ENCODE measurements around the gene TCEANC2. TPM values are rescaled to one million over a fixed set of nuclear protein-coding genes. Genes with fewer than 3 reads are reported as not detected.

Gene TCEANC2
- total RNA-seq, 2 donors from 2014 or later = 2.5 to 5.0 TPM

DNA sequence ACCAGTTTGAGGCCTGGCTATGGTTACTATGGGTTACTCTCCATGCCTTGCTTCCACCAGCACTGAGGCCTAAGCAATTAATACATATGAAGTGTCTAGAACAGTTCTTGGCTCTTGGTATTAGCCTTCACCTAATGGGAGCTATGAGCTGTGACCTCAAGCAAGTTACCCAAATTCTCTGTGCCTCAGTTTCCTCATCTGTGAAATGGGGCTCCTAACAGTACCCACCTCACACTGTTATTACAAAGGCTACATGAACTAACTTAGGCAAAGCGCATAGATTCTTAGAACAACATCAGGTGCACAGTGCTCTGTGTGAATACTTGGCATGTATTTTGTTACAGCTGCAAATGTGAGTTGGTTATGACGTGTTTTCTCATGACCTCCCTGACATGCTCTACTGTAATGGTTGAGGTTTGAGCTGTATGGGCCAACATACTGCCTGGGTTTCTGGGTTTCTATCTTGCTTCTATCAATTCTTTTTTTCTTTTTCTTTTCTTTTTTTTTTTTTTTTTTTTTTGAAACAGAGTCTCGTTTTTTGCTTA is 72.9 kb downstream of the TCEANC2 start:
- H3K4me3 ChIP-seq = no peak overlapping the region
- intact Hi-C loops (cut with DNase I) = no loop called here
- no peaks in the 10 kb centered on the region for H3K9me3 ChIP-seq
- H3K27me3 ChIP-seq (replicated peaks; ENCODE audit: insufficient read depth) = no peaks in the 10 kb centered on the region
- peaks cover 3% of the 10 kb centered on the region for H3K4me1 ChIP-seq (replicated peaks)
- TF ChIP-seq POLR2AphosphoS5 (IDR thresholded peaks at IDR 0.05) = no peak
- TF ChIP-seq POLR2A (IDR thresholded peaks at IDR 0.05) = no peak
- TF ChIP-seq, protein P1, sequence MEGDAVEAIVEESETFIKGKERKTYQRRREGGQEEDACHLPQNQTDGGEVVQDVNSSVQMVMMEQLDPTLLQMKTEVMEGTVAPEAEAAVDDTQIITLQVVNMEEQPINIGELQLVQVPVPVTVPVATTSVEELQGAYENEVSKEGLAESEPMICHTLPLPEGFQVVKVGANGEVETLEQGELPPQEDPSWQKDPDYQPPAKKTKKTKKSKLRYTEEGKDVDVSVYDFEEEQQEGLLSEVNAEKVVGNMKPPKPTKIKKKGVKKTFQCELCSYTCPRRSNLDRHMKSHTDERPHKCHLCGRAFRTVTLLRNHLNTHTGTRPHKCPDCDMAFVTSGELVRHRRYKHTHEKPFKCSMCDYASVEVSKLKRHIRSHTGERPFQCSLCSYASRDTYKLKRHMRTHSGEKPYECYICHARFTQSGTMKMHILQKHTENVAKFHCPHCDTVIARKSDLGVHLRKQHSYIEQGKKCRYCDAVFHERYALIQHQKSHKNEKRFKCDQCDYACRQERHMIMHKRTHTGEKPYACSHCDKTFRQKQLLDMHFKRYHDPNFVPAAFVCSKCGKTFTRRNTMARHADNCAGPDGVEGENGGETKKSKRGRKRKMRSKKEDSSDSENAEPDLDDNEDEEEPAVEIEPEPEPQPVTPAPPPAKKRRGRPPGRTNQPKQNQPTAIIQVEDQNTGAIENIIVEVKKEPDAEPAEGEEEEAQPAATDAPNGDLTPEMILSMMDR (IDR thresholded peaks at IDR 0.05) = no peak
- no peak overlapping the region for H3K27ac ChIP-seq
- DNase-seq (ENCODE audit: low spot score) = no peak
- WGBS = 96% methylated on average over 3 of the region's 3 CpGs
- no peaks in the 10 kb centered on the region for H3K36me3 ChIP-seq

DNA sequence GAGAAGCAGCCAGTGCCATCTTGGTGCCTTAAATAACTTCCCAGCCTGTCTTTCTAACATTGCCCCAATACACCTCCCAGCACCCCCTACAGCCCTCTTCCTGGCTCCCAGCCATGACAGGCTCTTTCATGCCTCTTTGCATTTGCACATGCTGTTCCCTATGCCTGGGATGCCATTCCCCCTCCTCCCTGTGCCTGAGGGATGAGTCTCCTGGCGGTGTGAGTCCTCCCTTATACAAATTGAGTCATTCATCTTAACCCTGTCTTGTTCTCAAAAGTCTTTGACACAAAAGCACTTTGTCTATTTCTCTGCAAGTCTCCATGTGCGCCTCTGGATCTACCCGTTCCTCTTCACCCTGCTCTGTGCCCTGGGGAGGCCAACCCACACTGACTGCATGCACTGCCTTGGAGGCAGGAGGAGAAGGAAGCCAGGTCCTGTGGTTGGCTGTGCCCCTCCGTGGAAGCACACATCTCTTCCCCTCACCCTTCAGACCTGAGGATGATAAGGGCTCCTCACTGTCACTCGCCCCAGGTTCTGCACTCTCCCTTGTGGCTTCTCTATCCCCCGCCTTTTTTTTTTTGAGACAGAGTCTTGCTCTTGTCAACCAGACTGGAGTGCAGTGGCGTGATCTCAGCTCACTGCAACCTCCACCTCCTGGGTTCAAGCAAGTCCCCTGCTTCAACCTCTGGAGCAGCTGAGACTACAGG is 74.3 kb downstream of the TCEANC2 start:
- H3K27ac ChIP-seq = no peak overlapping the region
- no peak for DNase-seq (ENCODE audit: low spot score)
- WGBS = 79% methylated on average over 7 of the region's 7 CpGs
- no peaks in the 10 kb centered on the region for H3K4me1 ChIP-seq (replicated peaks)
- no peaks in the 10 kb centered on the region for H3K9me3 ChIP-seq
- intact Hi-C loops (cut with DNase I) = no loop called here
- H3K27me3 ChIP-seq (replicated peaks; ENCODE audit: insufficient read depth) = no peaks in the 10 kb centered on the region
- TF ChIP-seq POLR2A (IDR thresholded peaks at IDR 0.05) = no peak
- TF ChIP-seq POLR2AphosphoS5 (IDR thresholded peaks at IDR 0.05) = no peak
- TF ChIP-seq, protein P1 (IDR thresholded peaks at IDR 0.05) = no peak
- no peaks in the 10 kb centered on the region for H3K36me3 ChIP-seq
- no peak overlapping the region for H3K4me3 ChIP-seq

DNA sequence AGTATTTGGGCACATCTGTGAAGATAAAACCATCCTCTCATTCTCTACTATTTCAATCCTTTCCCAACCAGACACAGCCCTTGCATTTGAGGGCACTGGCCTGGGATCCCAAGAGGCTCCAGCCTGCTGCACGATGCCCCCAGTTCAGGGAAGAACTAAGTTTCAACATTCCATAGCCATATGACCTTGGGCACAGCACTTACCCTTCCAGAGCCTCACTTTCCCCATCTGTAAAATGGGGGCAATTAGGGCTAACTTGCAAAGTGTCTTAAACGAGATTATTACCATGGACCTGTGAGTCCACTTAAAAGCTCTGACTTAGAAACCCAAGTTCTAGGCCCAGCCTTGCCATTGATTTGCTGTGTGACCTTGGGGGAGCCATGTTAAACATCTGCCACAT is 76.5 kb downstream of the TCEANC2 start:
- DNase-seq (ENCODE audit: low spot score) = no peak
- Histone ChIP-seq H3K27ac (no peak overlapping the region), H3K27me3 (replicated peaks; ENCODE audit: insufficient read depth) (no peaks in the 10 kb centered on the region), H3K36me3 (no peaks in the 10 kb centered on the region), H3K4me3 (no peak overlapping the region), H3K4me1 (replicated peaks) (no peaks in the 10 kb centered on the region), H3K9me3 (no peaks in the 10 kb centered on the region)
- no peak for TF ChIP-seq POLR2A (IDR thresholded peaks at IDR 0.05)
- no peak for TF ChIP-seq POLR2AphosphoS5 (IDR thresholded peaks at IDR 0.05)
- TF ChIP-seq, protein P1 (IDR thresholded peaks at IDR 0.05) = no peak
- intact Hi-C loops (cut with DNase I) = no loop called here
- 77% methylated on average over 2 of the region's 2 CpGs for WGBS

DNA sequence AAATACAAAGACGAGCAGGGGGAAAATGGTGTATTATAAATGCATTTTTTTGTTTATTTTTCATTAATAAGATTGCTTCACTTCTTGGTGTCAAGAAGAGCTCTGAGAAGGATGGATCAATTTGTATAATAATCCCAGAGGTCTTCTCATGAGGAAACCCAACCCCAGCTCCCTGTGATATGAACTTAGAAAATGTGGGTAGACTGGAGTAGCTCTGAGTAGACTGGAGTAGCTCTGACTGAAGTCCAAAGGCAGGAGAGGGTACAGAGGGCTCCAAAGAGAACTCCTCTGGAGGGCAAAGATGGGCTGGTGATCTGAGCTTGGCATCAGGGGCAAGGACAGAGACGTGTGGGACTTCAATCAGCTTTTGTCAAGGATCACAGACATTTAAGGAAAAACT is 78.0 kb downstream of the TCEANC2 start:
- Histone ChIP-seq H3K4me1 (replicated peaks) (no peaks in the 10 kb centered on the region), H3K9me3 (no peaks in the 10 kb centered on the region), H3K36me3 (no peaks in the 10 kb centered on the region), H3K27ac (no peak overlapping the region), H3K4me3 (no peak overlapping the region), H3K27me3 (replicated peaks; ENCODE audit: insufficient read depth) (no peaks in the 10 kb centered on the region)
- intact Hi-C loops (cut with DNase I) = no loop called here
- DNase-seq (ENCODE audit: low spot score) = no peak
- WGBS = 84% methylated on average over 2 of the region's 2 CpGs
- no peak for TF ChIP-seq POLR2AphosphoS5 (IDR thresholded peaks at IDR 0.05)
- no peak for TF ChIP-seq POLR2A (IDR thresholded peaks at IDR 0.05)
- TF ChIP-seq, protein P1 (IDR thresholded peaks at IDR 0.05) = no peak

DNA sequence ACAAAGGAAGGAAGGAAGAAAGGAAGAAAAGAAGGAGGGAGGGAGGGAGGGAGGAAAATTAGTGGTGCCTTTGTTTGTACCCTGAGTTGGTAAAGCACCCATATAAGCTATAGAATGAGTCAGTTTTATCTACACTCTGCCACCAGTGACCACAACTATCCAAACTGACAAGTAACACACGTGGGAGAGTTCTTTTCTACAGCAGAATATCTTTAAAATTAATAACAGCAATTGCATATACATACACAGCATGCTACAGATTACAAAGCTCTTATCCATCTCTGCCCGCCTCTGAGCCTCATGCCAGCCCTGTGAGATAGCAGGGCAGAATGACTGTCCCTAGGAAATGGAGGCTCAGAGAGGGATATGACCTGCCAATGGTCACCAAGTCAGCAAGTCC is 79.1 kb downstream of the TCEANC2 start:
- TF ChIP-seq POLR2AphosphoS5 (IDR thresholded peaks at IDR 0.05) (no peak), POLR2A (IDR thresholded peaks at IDR 0.05) (no peak)
- TF ChIP-seq, protein P1 (IDR thresholded peaks at IDR 0.05) = no peak
- no peak overlapping the region for H3K27ac ChIP-seq
- no peak for DNase-seq (ENCODE audit: low spot score)
- no peaks in the 10 kb centered on the region for H3K9me3 ChIP-seq
- intact Hi-C loops (cut with DNase I) = no loop called here
- H3K4me3 ChIP-seq = no peak overlapping the region
- no peaks in the 10 kb centered on the region for H3K4me1 ChIP-seq (replicated peaks)
- 83% methylated on average over 2 of the region's 2 CpGs for WGBS
- H3K27me3 ChIP-seq (replicated peaks; ENCODE audit: insufficient read depth) = no peaks in the 10 kb centered on the region
- H3K36me3 ChIP-seq = no peaks in the 10 kb centered on the region
